ENCODE measurements around the gene SLC35F3.

DNA sequence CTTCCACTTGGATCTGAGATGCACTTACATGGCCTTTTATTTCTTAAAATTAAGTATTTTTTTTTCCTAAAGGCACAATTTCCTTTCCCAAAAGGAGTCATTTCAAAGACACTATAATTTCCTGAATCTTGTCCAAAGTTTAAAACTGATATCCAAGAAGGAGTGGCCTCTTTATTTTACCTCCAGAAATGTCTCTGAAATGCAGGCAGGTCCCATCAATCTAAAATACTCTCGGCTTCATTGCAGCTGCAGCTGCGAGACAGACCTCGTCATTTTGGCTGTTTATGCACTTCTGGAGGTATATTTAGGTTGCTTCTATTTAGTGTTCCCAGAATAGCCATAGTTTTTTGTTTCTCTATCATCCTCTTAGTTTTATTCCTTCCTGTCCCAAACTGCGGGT, 296.1 kb downstream of the SLC35F3 start:
- TF ChIP-seq POLR2AphosphoS5 (IDR thresholded peaks at IDR 0.05; ENCODE audit: low read depth, low read length) (no peak), MXI1 (IDR thresholded peaks at IDR 0.05; ENCODE audit: low read depth, low read length) (no peak)
- TF ChIP-seq, protein P1, sequence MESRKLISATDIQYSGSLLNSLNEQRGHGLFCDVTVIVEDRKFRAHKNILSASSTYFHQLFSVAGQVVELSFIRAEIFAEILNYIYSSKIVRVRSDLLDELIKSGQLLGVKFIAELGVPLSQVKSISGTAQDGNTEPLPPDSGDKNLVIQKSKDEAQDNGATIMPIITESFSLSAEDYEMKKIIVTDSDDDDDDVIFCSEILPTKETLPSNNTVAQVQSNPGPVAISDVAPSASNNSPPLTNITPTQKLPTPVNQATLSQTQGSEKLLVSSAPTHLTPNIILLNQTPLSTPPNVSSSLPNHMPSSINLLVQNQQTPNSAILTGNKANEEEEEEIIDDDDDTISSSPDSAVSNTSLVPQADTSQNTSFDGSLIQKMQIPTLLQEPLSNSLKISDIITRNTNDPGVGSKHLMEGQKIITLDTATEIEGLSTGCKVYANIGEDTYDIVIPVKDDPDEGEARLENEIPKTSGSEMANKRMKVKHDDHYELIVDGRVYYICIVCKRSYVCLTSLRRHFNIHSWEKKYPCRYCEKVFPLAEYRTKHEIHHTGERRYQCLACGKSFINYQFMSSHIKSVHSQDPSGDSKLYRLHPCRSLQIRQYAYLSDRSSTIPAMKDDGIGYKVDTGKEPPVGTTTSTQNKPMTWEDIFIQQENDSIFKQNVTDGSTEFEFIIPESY (IDR thresholded peaks at IDR 0.05; ENCODE audit: borderline replicate concordance, low read depth), result no peak
- TF ChIP-seq, protein P2, sequence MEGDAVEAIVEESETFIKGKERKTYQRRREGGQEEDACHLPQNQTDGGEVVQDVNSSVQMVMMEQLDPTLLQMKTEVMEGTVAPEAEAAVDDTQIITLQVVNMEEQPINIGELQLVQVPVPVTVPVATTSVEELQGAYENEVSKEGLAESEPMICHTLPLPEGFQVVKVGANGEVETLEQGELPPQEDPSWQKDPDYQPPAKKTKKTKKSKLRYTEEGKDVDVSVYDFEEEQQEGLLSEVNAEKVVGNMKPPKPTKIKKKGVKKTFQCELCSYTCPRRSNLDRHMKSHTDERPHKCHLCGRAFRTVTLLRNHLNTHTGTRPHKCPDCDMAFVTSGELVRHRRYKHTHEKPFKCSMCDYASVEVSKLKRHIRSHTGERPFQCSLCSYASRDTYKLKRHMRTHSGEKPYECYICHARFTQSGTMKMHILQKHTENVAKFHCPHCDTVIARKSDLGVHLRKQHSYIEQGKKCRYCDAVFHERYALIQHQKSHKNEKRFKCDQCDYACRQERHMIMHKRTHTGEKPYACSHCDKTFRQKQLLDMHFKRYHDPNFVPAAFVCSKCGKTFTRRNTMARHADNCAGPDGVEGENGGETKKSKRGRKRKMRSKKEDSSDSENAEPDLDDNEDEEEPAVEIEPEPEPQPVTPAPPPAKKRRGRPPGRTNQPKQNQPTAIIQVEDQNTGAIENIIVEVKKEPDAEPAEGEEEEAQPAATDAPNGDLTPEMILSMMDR (IDR thresholded peaks at IDR 0.05), result no peak

Data from SK-N-SH (cell line).